Measurements from ENCODE around the gene FH.

The FH gene

DNA sequence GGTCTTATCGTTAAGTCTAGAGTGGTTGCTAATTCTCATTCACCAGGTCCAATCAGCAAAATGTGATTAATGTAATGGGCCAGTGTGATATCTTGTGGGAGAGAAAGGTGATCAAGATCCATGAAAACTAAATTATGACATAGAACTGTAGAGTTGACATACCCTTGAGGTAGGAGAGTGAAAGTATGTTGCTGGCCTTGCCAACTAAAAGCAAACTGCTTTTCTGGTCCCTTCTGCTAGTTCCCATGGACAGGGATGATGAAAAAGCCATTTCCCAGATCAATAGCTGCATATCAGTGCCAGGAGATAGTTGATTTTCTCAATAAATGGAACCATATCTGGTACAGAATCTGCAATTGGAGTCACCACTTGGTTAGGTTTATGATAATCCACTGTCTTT is 65.8 kb downstream of the FH start:
- ChIA-PET POLR2A (no interaction called here), CTCF (no interaction called here)
- TF ChIP-seq ZXDB (tag by site-specific recombination; IDR thresholded peaks at IDR 0.05) (no peak), ZNF157 (tag by site-specific recombination; IDR thresholded peaks at IDR 0.05) (peak; percentile 97)

DNA sequence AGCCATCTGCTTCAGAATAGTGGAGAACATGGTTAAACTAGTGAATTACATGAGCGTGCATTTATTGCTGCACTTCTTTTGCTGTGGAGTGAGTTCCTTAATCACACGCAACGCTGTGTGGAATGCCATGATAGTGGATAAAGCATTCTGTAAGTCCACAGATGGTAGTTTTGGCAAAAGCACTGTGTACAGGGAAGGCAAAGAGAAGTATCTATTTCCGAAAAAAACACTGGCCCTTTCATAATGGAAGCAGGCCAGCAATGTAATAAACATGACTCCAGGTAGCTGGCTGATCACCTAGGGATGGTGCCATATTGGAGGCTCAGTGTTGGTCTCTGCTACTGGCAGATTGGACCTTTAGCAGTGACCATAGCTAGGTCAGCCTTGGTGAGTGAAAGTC is 67.6 kb downstream of the FH start:
- no peak overlapping the region for H3K4me3 ChIP-seq (ENCODE audit: low read depth, low read length)
- H3K4me1 ChIP-seq (ENCODE audit: control insufficient read depth, insufficient read depth, low read length) = no peaks in the 10 kb centered on the region
- H3K36me3 ChIP-seq (ENCODE audit: control insufficient read depth in 2 of 2, insufficient read depth in 1 of 2, low read length in 2 of 2) = no peaks in the 10 kb centered on the region
- ChIA-PET POLR2A (no interaction called here), CTCF (no interaction called here)
- no peaks in the 10 kb centered on the region for H3K9me3 ChIP-seq (ENCODE audit: control insufficient read depth, insufficient read depth, low read depth, low read length)
- TF ChIP-seq GLIS2 (tag by site-specific recombination; IDR thresholded peaks at IDR 0.05) (no peak), BCL11B (tag by site-specific recombination; IDR thresholded peaks at IDR 0.05; ENCODE audit: low read depth) (no peak), ZNF214 (tag by site-specific recombination; IDR thresholded peaks at IDR 0.05; ENCODE audit: borderline replicate concordance) (no peak), ZNF701 (tag by site-specific recombination; IDR thresholded peaks at IDR 0.05) (no peak), ZNF677 (tag by site-specific recombination; IDR thresholded peaks at IDR 0.05) (no peak), ZNF391 (tag by site-specific recombination; IDR thresholded peaks at IDR 0.05; ENCODE audit: borderline replicate concordance, low read depth) (no peak), OVOL3 (tag by site-specific recombination; IDR thresholded peaks at IDR 0.05) (no peak), BCL11A (tag by site-specific recombination; IDR thresholded peaks at IDR 0.05; ENCODE audit: low read depth) (no peak), ZNF658 (tag by site-specific recombination; IDR thresholded peaks at IDR 0.05) (no peak), ZNF404 (tag by site-specific recombination; IDR thresholded peaks at IDR 0.05) (no peak)
- TF ChIP-seq, protein P1, sequence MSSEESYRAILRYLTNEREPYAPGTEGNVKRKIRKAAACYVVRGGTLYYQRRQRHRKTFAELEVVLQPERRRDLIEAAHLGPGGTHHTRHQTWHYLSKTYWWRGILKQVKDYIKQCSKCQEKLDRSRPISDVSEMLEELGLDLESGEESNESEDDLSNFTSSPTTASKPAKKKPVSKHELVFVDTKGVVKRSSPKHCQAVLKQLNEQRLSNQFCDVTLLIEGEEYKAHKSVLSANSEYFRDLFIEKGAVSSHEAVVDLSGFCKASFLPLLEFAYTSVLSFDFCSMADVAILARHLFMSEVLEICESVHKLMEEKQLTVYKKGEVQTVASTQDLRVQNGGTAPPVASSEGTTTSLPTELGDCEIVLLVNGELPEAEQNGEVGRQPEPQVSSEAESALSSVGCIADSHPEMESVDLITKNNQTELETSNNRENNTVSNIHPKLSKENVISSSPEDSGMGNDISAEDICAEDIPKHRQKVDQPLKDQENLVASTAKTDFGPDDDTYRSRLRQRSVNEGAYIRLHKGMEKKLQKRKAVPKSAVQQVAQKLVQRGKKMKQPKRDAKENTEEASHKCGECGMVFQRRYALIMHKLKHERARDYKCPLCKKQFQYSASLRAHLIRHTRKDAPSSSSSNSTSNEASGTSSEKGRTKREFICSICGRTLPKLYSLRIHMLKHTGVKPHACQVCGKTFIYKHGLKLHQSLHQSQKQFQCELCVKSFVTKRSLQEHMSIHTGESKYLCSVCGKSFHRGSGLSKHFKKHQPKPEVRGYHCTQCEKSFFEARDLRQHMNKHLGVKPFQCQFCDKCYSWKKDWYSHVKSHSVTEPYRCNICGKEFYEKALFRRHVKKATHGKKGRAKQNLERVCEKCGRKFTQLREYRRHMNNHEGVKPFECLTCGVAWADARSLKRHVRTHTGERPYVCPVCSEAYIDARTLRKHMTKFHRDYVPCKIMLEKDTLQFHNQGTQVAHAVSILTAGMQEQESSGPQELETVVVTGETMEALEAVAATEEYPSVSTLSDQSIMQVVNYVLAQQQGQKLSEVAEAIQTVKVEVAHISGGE (tag by site-specific recombination; conservative IDR thresholded peaks at IDR 0.05; ENCODE audit: low read depth) = no peak
- TF ChIP-seq, protein P2, sequence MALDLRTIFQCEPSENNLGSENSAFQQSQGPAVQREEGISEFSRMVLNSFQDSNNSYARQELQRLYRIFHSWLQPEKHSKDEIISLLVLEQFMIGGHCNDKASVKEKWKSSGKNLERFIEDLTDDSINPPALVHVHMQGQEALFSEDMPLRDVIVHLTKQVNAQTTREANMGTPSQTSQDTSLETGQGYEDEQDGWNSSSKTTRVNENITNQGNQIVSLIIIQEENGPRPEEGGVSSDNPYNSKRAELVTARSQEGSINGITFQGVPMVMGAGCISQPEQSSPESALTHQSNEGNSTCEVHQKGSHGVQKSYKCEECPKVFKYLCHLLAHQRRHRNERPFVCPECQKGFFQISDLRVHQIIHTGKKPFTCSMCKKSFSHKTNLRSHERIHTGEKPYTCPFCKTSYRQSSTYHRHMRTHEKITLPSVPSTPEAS (tag by site-specific recombination; IDR thresholded peaks at IDR 0.05) = no peak
- H3K27ac ChIP-seq (ENCODE audit: extremely low read depth, low read depth, low read length) = no peak overlapping the region

More for the DNA sequence above, 65.8 kb downstream of the FH start:
- H3K9me3 ChIP-seq (ENCODE audit: control insufficient read depth, insufficient read depth, low read depth, low read length) = no peaks in the 10 kb centered on the region
- no peaks in the 10 kb centered on the region for H3K4me1 ChIP-seq (ENCODE audit: control insufficient read depth, insufficient read depth, low read length)
- no peak overlapping the region for H3K27ac ChIP-seq (ENCODE audit: extremely low read depth, low read depth, low read length)
- no peak overlapping the region for H3K4me3 ChIP-seq (ENCODE audit: low read depth, low read length)
- H3K36me3 ChIP-seq (ENCODE audit: control insufficient read depth in 2 of 2, insufficient read depth in 1 of 2, low read length in 2 of 2) = no peaks in the 10 kb centered on the region

Measured in HEK293 (cell line).